Testis (tissue), 2 donors: Measurements from ENCODE around the gene GRID1.

Source experiments
- CTCF ChIP-seq, 3 experiments: fragments of 450-650 bp in 2 of 3; fragments of 200-600 bp in 1 of 3; sonication (generic) in 1 of 3; IDR thresholded peaks; one replicate each; pipeline ENCODE4 v1.5.1; 2016 to 2019; ENCODE audit warnings: antibody characterized with exemption in 3 of 3, mild to moderate bottlenecking in 2 of 3, moderate library complexity in 1 of 3
- POLR2A ChIP-seq: fragments of 450-650 bp; IDR thresholded peaks from one replicate; pipeline ENCODE4 v1.6.1; 2017; ENCODE audit warnings: antibody characterized with exemption, mild to moderate bottlenecking, moderate library complexity

GRCh38 chr10:86349474-86349873 lies 17.1 kb downstream of the GRID1 start:
- no peak for TF ChIP-seq CTCF (IDR thresholded peaks at IDR 0.05)
- no peak for TF ChIP-seq POLR2A
